ENCODE measurements around the gene ARPC5L. TPM values are rescaled to one million over a fixed set of nuclear protein-coding genes. Genes with fewer than 3 reads are reported as not detected.
"Not testable (repeated sequence)": the region's sequence is repeated elsewhere in the genome, so short reads cannot be mapped to it uniquely, and the experiment has no call there.

ARPC5L gene
- total and polyA plus RNA-seq, 2 of the 13 experiments (the other 11 are each of a cell fraction or from before 2014, with no cell fraction given) = 29.9 to 33.8 TPM

GRCh38 chr9:124835026-124835557 is 26.8 kb upstream of the ARPC5L start (continued):
- peak; percentile 53 for TF ChIP-seq ZNF687 (CRISPR knock-in tag; IDR thresholded peaks at IDR 0.05)
- TF ChIP-seq ZFX (CRISPR knock-in tag; IDR thresholded peaks at IDR 0.05; ENCODE audit: low read depth) = 0 out of 2 replicates have a peak, but pooled peaks have one; percentile 25
- TF ChIP-seq ZNF841 (CRISPR knock-in tag; IDR thresholded peaks at IDR 0.05; ENCODE audit: borderline replicate concordance) = no peak

GRCh38 chr9:124838132-124838531 is 23.8 kb upstream of the ARPC5L start:
- H3K4me3 ChIP-seq (replicated peaks in 1 of 3; ENCODE audit: insufficient read depth in 1 of 3, low read depth in 2 of 3, low read length in 3 of 3); in situ Hi-C loops (cut with HindIII; ENCODE audit: extremely low pct_ligation_motif_present, low pct_unique_long_range_greater_than_20kb); ATAC-seq; CTCF ChIA-PET (ENCODE audit: low intra/inter-chr PET ratio, low total read pairs); H3K4me2 ChIP-seq (ENCODE audit: low read depth, low read length); FAIRE-seq; H3K27me3 ChIP-seq (ENCODE audit: control insufficient read depth in 1 of 2, insufficient read depth in 2 of 2, low read length in 2 of 2); H3K9me3 ChIP-seq (ENCODE audit: low read length); H4K20me1 ChIP-seq (ENCODE audit: insufficient read depth, low read length); POLR2A ChIA-PET; H3K27ac ChIP-seq (ENCODE audit: extremely low read length, insufficient read depth, low read length); H2AFZ ChIP-seq (ENCODE audit: low read length); DNase-seq (ENCODE audit: low spot score); H3K9ac ChIP-seq (ENCODE audit: insufficient read depth, low read depth, low read length); H3K79me2 ChIP-seq (ENCODE audit: insufficient read depth, low read length); intact Hi-C loops (cut with micrococcal nuclease; ENCODE audit: unreplicated experiment); H3K36me3 ChIP-seq (replicated peaks in 1 of 2; ENCODE audit: control insufficient read depth in 1 of 2, insufficient read depth in 2 of 2, low read length in 2 of 2); BruUV-seq (replicated peaks): not testable (repeated sequence)
- 5% methylated on average over 2 of the region's 5 CpGs for WGBS (ENCODE audit: low lambda C conversion rate)
- H3K4me1 ChIP-seq (ENCODE audit: insufficient read depth, low read length) = peaks cover 50% of the 10 kb centered on the region
- peak; percentile 18; the same call in 1 of the 2 replicates for TF ChIP-seq NFYB (CRISPR knock-in tag; IDR thresholded peaks at IDR 0.05)
- TF ChIP-seq NFYC (CRISPR knock-in tag; IDR thresholded peaks at IDR 0.05) = peak; percentile 39; the same call in 1 of the 2 replicates

- CTCF ChIA-PET (ENCODE audit: low intra/inter-chr PET ratio, low total read pairs) = interaction anchor here (1.8 to 2.4 kb wide), 2 partner anchors 44 to 64 kb away, joined by 6 to 12 read pairs; no protein-coding TSS in a partner anchor
- H2AFZ ChIP-seq (ENCODE audit: low read length); H3K9me3 ChIP-seq (ENCODE audit: low read length); H3K27me3 ChIP-seq (ENCODE audit: control insufficient read depth in 1 of 2, insufficient read depth in 2 of 2, low read length in 2 of 2); DNase-seq (ENCODE audit: low spot score); H3K36me3 ChIP-seq (replicated peaks in 1 of 2; ENCODE audit: control insufficient read depth in 1 of 2, insufficient read depth in 2 of 2, low read length in 2 of 2); ATAC-seq; H3K4me3 ChIP-seq (replicated peaks in 1 of 3; ENCODE audit: insufficient read depth in 1 of 3, low read depth in 2 of 3, low read length in 3 of 3); H3K79me2 ChIP-seq (ENCODE audit: insufficient read depth, low read length); POLR2A ChIA-PET; H4K20me1 ChIP-seq (ENCODE audit: insufficient read depth, low read length); intact Hi-C loops (cut with micrococcal nuclease; ENCODE audit: unreplicated experiment); H3K9ac ChIP-seq (ENCODE audit: insufficient read depth, low read depth, low read length); FAIRE-seq; H3K4me2 ChIP-seq (ENCODE audit: low read depth, low read length); in situ Hi-C loops (cut with HindIII; ENCODE audit: extremely low pct_ligation_motif_present, low pct_unique_long_range_greater_than_20kb); BruUV-seq (replicated peaks); H3K27ac ChIP-seq (ENCODE audit: extremely low read length, insufficient read depth, low read length): not testable (repeated sequence)
- H3K4me1 ChIP-seq (ENCODE audit: insufficient read depth, low read length) = peaks cover 45% of the 10 kb centered on the region
- 93% methylated on average over 24 of the region's 52 CpGs for WGBS (ENCODE audit: low lambda C conversion rate)
Measured at GRCh38 chr9:124838567-124839275, 23.2 kb upstream of the ARPC5L start.
